Right ventricle myocardium inferior (tissue), 1 donor: ENCODE data around the gene CDK16. TPM values are rescaled to one million over a fixed set of nuclear protein-coding genes. Genes with fewer than 3 reads are reported as not detected.

Source experiments
- ATAC-seq: fragments of 200-7000 bp; cut with Tn5 transposase; one replicate; pipeline ENCODE4 v1.9.1; 2020; ENCODE audit warnings: mild to moderate bottlenecking, moderate library complexity
- DNase-seq: peaks from one replicate; pipeline ENCODE4 v3.0.0; 2021; ENCODE audit errors: missing footprints
- intact Hi-C: fragments of 100-400 bp; cut with DNase I; formaldehyde crosslinking; loops from one replicate; pipeline ENCODE4 v1.11.0; 2022
- total RNA-seq: library from RNA; stranded (reverse); fragmentation: NEBNext Ultra II Directional; extraction: Animal tissue kit (Norgen Biotek cat#: 25700); gene quantifications from one replicate; pipeline ENCODE4 v1.2.1, GENCODE V29; 2021
- donor health status: DM: no; HTN: yes; CAD: no; lungs with severe emphysema.

Gene CDK16
- total RNA-seq, 1 donor from 2014 or later: 139 TPM

GRCh38 chrX:47272013-47272408, 53.5 kb downstream of the CDK16 start:
- DNase-seq: no peak
- intact Hi-C loops: no loop called here
- no peak for ATAC-seq

GRCh38 chrX:47273011-47273730, 54.7 kb downstream of the CDK16 start:
- ATAC-seq: no peak
- no peak for DNase-seq
- intact Hi-C loops: no loop called here

GRCh38 chrX:47278691-47279090, 60.2 kb downstream of the CDK16 start:
- DNase-seq (no peak), ATAC-seq (no peak)
- intact Hi-C loops: no loop called here

Other genes with a start within 250 kb of the CDK16 start
- 14.1 TPM for gene RGN, start 140.2 kb upstream of the CDK16 start, total RNA-seq
- 212 TPM for gene NDUFB11, start 74.0 kb upstream of the CDK16 start, total RNA-seq
- 28.5 TPM for gene RBM10, start 73.5 kb upstream of the CDK16 start, total RNA-seq
- gene UBA1, start 24.9 kb upstream of the CDK16 start, total RNA-seq: 93.5 TPM
- gene USP11, start 14.3 kb downstream of the CDK16 start, total RNA-seq: 31.5 TPM
- not detected for gene ZNF157, start 151.9 kb downstream of the CDK16 start, total RNA-seq